DLD1 (cell line): ENCODE data around the gene FCHSD1.

Experiments
- in situ Hi-C: cut with HindIII; loops from 2 replicates; pipeline ENCODE4 v1.10.0; 2017; ENCODE audit warnings: low sequenced_read_pairs

Gene FCHSD1

GRCh38 chr5:141674747-141675146 is 23.5 kb upstream of the FCHSD1 start:
- in situ Hi-C loops: loop anchor here (25.0 kb wide), 1 partner anchor 463 kb away; no protein-coding TSS in a partner anchor

GRCh38 chr5:141672841-141673813 is 21.9 kb upstream of the FCHSD1 start:
- in situ Hi-C loops: loop anchor here (25.0 kb wide), 1 partner anchor 464 kb away; no protein-coding TSS in a partner anchor

- in situ Hi-C loops: loop anchor here (25.0 kb wide), 1 partner anchor 465 kb away; no protein-coding TSS in a partner anchor
Observed at GRCh38 chr5:141672071-141672840, 21.0 kb upstream of the FCHSD1 start.

GRCh38 chr5:141669520-141669919 is 18.3 kb upstream of the FCHSD1 start:
- in situ Hi-C loops: loop anchor here (25.0 kb wide), 1 partner anchor 468 kb away; no protein-coding TSS in a partner anchor

GRCh38 chr5:141668601-141669265 is 17.5 kb upstream of the FCHSD1 start:
- in situ Hi-C loops: loop anchor here (25.0 kb wide), 1 partner anchor 469 kb away; no protein-coding TSS in a partner anchor

- in situ Hi-C loops: loop anchor here (25.0 kb wide), 1 partner anchor 471 kb away; no protein-coding TSS in a partner anchor
Observed at GRCh38 chr5:141665995-141666940, 15.1 kb upstream of the FCHSD1 start.

- in situ Hi-C loops: loop anchor here (25.0 kb wide), 1 partner anchor 472 kb away; no protein-coding TSS in a partner anchor
Observed at GRCh38 chr5:141664733-141665461, 13.7 kb upstream of the FCHSD1 start.

- in situ Hi-C loops: loop anchor here (25.0 kb wide), 1 partner anchor 474 kb away; no protein-coding TSS in a partner anchor
Observed at GRCh38 chr5:141663506-141663905, 12.3 kb upstream of the FCHSD1 start.

GRCh38 chr5:141662028-141662427 is 10.8 kb upstream of the FCHSD1 start:
- in situ Hi-C loops: loop anchor here (25.0 kb wide), 1 partner anchor 475 kb away; no protein-coding TSS in a partner anchor

GRCh38 chr5:141657937-141658545 is 6.8 kb upstream of the FCHSD1 start:
- in situ Hi-C loops: loop anchor here (25.0 kb wide), 1 partner anchor 479 kb away; no protein-coding TSS in a partner anchor

GRCh38 chr5:141657404-141657803 is 6.2 kb upstream of the FCHSD1 start:
- in situ Hi-C loops: loop anchor here (25.0 kb wide), 1 partner anchor 480 kb away; no protein-coding TSS in a partner anchor

GRCh38 chr5:141656396-141656795 is 5.2 kb upstream of the FCHSD1 start:
- in situ Hi-C loops: loop anchor here (25.0 kb wide), 1 partner anchor 481 kb away; no protein-coding TSS in a partner anchor

- in situ Hi-C loops: loop anchor here (25.0 kb wide), 1 partner anchor 482 kb away; no protein-coding TSS in a partner anchor
Observed at GRCh38 chr5:141655020-141655419, 3.8 kb upstream of the FCHSD1 start.

GRCh38 chr5:141654298-141654697 is 3.1 kb upstream of the FCHSD1 start:
- in situ Hi-C loops: loop anchor here (25.0 kb wide), 1 partner anchor 483 kb away; no protein-coding TSS in a partner anchor

- in situ Hi-C loops: loop anchor here (25.0 kb wide), 1 partner anchor 486 kb away; no protein-coding TSS in a partner anchor
Observed at GRCh38 chr5:141651728-141652105, 499 bp upstream of the FCHSD1 start.

- in situ Hi-C loops: loop anchor here (25.0 kb wide), 1 partner anchor 487 kb away; no protein-coding TSS in a partner anchor
Observed at GRCh38 chr5:141649972-141650371, 1.2 kb downstream of the FCHSD1 start.

- in situ Hi-C loops: no loop called here
Observed at GRCh38 chr5:141649056-141649688, 2.0 kb downstream of the FCHSD1 start.
